NCI-H1092 (cell line): ENCODE measurements around the gene ENTPD1.
"Not testable (repeated sequence)": the region's sequence is repeated elsewhere in the genome, so short reads cannot be mapped to it uniquely, and the experiment has no call there.

Source experiments
- DNase-seq: peaks from one replicate; lab custom pipeline; 2025; lab: John Stamatoyannopoulos, UW

The ENTPD1 gene

DNA sequence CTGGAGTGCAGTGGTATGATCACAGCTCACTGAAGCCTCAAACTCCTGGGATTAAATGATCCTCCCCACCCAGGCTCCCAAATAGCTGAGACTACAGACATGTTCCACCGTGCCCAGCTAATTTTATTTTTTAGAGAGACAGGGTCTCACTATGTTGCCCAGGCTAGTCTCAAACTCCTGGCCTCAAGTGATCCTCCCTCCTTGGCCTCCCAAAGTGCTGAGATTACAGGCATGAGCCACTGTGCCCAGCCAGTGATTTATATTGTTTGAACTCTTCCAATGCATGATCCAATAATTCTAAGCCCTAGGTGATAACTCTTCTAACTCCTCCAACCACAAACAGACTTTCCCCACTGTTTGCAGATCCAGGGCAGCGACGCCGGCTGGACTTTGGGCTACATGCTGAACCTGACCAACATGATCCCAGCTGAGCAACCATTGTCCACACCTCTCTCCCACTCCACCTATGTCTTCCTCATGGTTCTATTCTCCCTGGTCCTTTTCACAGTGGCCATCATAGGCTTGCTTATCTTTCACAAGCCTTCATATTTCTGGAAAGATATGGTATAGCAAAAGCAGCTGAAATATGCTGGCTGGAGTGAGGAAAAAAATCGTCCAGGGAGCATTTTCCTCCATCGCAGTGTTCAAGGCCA is 110.0 kb downstream of the ENTPD1 start:
- DNase-seq = no peak

DNA sequence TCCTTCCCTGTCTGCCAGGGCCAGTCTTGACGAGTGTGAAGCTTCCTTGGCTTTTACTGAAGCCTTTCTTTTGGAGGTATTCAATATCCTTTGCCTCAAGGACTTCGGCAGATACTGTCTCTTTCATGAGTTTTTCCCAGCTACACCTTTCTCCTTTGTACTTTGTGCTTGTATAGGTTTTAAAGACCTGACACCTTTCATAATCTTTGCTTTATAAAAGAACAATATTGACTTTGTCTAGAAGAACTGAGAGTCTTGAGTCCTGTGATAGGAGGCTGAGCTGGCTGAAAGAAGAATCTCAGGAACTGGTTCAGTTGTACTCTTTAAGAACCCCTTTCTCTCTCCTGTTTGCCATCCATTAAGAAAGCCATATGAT is 110.5 kb downstream of the ENTPD1 start:
- DNase-seq = no peak

GRCh38 chr10:95867866-95868265 is 111.9 kb downstream of the ENTPD1 start:
- DNase-seq = no peak

- no peak for DNase-seq
These were observed 116.3 kb downstream of the ENTPD1 start for GRCh38 chr10:95872158-95872711.

DNA sequence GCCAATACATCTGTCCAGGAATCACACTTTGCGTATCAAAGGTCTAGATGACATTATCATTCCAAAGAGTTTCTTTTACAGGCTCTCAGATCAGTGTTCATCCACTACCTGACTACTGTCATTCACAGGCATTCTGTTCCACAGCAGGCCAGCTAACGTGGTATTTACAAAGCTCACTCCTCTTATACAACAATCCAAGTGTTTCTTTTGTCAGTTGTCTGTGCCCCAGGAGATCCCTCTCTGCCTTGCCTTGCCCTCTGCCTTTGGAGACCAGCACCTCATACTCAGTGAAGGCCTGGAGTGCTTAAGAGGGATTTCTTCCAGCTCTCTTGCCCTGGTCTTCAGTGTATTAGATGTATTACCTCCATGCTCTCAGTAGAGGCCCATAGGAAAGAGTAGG is 117.2 kb downstream of the ENTPD1 start:
- no peak for DNase-seq

- no peak for DNase-seq
These were observed 117.7 kb downstream of the ENTPD1 start for GRCh38 chr10:95873651-95874050.

DNA sequence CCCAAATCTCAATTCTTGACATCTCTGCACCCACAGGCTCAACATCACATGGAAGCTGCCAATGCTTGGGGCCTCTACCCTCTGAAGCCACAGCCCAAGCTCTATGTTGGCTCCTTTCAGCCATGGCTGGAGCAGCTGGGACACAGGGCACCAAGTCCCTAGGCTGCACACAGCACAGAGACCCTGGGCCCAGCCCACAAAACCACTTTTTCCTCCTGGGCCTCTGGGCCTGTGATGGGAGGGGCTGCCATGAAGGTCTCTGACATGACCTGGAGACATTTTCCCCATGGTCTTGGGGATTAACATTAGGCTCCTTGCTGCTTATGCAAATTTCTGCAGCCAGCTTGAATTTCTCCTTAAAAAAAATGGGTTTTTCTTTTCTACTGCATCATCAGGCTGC is 118.8 kb downstream of the ENTPD1 start:
- not testable (repeated sequence) for DNase-seq

- DNase-seq = no peak
These were observed 120.8 kb downstream of the ENTPD1 start for GRCh38 chr10:95876756-95877155.

DNA sequence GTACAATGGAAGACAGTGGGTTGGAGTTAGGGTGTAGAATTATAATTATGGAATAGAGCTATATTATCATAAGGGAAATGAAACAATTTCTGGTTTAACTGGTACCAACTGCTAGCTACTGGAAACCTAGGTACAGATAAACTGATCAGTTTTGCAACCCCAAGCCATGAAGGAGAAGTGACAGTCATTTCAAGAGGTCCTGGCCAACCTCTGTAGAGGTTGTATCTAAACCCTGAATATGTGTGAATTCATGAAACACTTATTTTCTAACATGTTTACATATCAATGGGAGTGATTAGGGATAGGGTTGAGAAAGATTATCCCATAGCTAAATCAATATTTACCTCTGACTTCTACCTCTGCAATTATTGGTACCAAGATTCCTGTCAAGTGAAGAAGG is 121.9 kb downstream of the ENTPD1 start:
- no peak for DNase-seq

- DNase-seq = no peak
These were observed 124.7 kb downstream of the ENTPD1 start for GRCh38 chr10:95880704-95881103.

DNA sequence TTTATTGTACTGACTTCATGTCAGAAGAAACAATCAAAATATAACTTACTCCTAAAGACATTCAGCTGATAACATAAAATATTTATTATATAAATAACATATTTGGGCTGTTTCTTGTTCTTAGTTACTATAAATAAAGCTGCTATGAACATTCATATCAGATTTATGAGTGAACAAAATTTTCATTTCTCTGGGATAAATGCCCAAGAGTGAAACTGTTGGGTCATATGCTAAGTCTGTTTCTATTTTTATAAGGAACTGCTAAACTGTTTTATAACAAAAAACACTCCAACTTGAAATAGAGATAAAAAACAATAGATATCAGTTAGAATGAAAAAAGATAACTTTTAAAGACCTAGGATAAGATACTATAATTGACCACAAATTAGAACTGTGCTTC is 125.4 kb downstream of the ENTPD1 start:
- no peak for DNase-seq

GRCh38 chr10:95889830-95890229 is 133.9 kb downstream of the ENTPD1 start:
- DNase-seq = no peak

- no peak for DNase-seq
These were observed 140.3 kb downstream of the ENTPD1 start for GRCh38 chr10:95896071-95896850.

GRCh38 chr10:95905897-95906580 is 150.1 kb downstream of the ENTPD1 start:
- DNase-seq = not testable (repeated sequence)

- DNase-seq = no peak
These were observed 150.9 kb downstream of the ENTPD1 start for GRCh38 chr10:95906677-95907455.

DNA sequence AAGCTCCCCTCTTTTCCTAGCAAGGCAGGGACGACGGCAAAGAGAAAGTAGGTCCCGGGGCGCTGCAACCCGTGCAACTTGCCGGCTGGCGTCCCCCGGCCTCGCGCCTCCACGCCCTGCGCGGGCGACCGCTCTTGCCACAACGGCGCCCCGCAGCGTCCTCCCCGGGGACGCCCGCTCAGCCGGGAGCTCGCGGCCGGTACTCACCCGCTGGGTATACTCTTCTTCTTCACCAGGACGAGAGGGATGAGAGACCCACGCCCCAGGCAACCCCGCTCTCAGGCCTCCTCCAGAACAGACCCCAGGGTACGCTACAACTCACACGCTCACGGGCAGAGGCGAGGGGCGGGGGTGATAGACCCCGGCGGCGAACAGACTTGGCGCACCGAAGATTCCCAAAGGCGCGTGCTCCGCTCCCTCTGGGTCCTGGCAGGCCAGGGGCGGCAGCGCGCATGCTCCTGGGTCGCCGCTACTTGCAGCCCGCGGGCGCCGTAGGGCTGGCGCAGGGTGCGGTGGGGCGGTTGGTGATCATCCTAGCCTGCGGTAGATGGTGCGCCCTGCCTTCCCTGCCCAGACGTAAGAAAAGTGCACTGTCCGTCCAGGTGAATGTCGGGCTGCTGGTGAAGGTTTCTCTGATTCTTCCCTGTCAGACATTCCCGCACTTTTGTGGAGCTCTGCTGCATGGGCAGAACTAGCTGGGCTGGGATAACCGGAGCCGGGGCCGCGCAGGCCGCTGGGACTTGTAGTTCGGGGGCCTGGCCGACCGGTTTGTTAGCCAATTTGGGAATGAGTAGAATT is 151.7 kb downstream of the ENTPD1 start, which contains the start of gene CC2D2B:
TSS of gene CC2D2B (plus strand) at position 520 of the 798 bp plus-strand sequence. CDS start 3,349 bp downstream, outside the sequence.
- DNase-seq = peak; percentile 43

GRCh38 chr10:95908450-95908849 is 152.5 kb downstream of the ENTPD1 start:
- DNase-seq = no peak

GRCh38 chr10:95909561-95909960 is 153.6 kb downstream of the ENTPD1 start:
- DNase-seq = no peak

DNA sequence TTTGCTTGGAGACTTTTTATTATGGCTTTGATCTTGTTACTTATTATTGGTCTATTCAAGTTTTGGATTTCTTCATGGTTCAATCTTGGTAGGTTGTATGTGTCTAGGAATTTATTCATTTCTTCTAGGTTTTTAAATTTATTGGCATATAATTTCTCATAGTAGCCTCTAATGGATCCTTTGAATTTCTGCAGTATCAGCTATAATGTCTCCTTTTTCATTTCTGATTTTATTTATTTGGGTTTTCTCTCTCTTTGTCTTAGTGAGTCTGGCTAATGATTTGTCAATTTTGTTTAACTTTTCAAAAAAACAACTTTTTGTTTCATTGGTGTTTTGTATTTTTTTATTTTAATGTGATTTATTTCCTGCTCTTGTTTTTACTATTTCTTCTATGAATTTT is 160.1 kb downstream of the ENTPD1 start:
- DNase-seq = not testable (repeated sequence)
